GM18508 (cell line): Measurements from ENCODE around the gene IL25.
"Not testable (repeated sequence)": the region's sequence is repeated elsewhere in the genome, so short reads cannot be mapped to it uniquely, and the experiment has no call there.

Experiments
- ATAC-seq: cut with Tn5 transposase; IDR thresholded peaks from one replicate; pipeline ENCODE4 v1.9.1; 2021; ENCODE audit warnings: moderate number of reproducible peaks; ENCODE audit not compliant: insufficient read depth, unreplicated experiment

IL25 gene

GRCh38 chr14:23372509-23372908 is at the start of gene IL25:
IL25 (plus strand) TSS chr14:23372809.
- no peak for ATAC-seq

- no peak for ATAC-seq
These were observed 48.7 kb upstream of the IL25 start for GRCh38 chr14:23323838-23324454.

GRCh38 chr14:23324455-23324846 is 48.2 kb upstream of the IL25 start:
- ATAC-seq: no peak

- no peak for ATAC-seq
These were observed 47.6 kb upstream of the IL25 start for GRCh38 chr14:23324993-23325392.

GRCh38 chr14:23325746-23326145 is 46.9 kb upstream of the IL25 start:
- ATAC-seq: not testable (repeated sequence)

- no peak for ATAC-seq
These were observed 45.9 kb upstream of the IL25 start for GRCh38 chr14:23326491-23327332.

- ATAC-seq: no peak
These were observed 44.5 kb upstream of the IL25 start for GRCh38 chr14:23327947-23328744.

GRCh38 chr14:23335623-23336022 is 37.0 kb upstream of the IL25 start:
- no peak for ATAC-seq

- no peak for ATAC-seq
These were observed 32.9 kb upstream of the IL25 start for GRCh38 chr14:23339506-23340268.

GRCh38 chr14:23344481-23344880 is 28.1 kb upstream of the IL25 start:
- no peak for ATAC-seq

- ATAC-seq: no peak
These were observed 26.5 kb upstream of the IL25 start for GRCh38 chr14:23345987-23346692.

GRCh38 chr14:23346693-23347405 is 25.8 kb upstream of the IL25 start:
- ATAC-seq: no peak

- ATAC-seq: no peak
These were observed 25.0 kb upstream of the IL25 start for GRCh38 chr14:23347406-23348296.

GRCh38 chr14:23348297-23348655 is 24.3 kb upstream of the IL25 start:
- no peak for ATAC-seq

- ATAC-seq: no peak
These were observed 23.3 kb upstream of the IL25 start for GRCh38 chr14:23349156-23349845.

- no peak for ATAC-seq
These were observed 20.7 kb upstream of the IL25 start for GRCh38 chr14:23351681-23352505.
